ENCODE data around the gene TNFAIP8.

TNFAIP8 gene

DNA sequence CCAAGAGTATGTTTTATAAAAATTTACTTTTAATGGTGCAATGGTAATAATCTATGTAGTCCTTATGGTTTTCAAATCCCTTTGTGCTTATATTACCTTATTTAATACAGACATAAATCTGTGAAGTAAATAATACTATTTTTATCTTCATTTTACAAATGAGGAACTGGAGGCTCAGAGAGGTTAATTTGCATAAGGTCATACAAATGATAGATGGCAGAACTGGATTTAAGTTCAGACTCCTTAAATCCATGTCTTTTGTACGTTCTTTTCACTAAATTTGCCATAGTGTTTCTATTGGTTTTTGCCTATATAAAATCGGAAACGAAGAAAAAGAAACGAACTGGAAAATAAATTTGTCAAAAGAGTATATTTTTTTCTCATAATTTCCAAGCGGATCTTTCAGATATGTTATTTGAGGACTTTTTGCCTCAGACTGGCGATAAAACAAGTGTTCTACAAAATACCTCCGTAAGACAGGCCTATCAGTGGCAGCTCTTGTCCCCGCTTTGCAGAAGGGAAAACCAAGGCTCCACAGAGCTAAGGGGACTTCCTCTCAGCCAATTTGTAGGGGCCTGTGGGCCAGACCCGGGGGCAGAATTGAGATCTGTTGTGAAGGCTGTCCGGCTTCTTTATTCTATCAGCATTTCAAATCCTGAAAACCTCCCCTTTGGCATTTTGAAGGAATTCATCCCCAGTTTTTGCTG lies 1.1 kb upstream of the TNFAIP8 start:
- TF ChIP-seq, protein P1, sequence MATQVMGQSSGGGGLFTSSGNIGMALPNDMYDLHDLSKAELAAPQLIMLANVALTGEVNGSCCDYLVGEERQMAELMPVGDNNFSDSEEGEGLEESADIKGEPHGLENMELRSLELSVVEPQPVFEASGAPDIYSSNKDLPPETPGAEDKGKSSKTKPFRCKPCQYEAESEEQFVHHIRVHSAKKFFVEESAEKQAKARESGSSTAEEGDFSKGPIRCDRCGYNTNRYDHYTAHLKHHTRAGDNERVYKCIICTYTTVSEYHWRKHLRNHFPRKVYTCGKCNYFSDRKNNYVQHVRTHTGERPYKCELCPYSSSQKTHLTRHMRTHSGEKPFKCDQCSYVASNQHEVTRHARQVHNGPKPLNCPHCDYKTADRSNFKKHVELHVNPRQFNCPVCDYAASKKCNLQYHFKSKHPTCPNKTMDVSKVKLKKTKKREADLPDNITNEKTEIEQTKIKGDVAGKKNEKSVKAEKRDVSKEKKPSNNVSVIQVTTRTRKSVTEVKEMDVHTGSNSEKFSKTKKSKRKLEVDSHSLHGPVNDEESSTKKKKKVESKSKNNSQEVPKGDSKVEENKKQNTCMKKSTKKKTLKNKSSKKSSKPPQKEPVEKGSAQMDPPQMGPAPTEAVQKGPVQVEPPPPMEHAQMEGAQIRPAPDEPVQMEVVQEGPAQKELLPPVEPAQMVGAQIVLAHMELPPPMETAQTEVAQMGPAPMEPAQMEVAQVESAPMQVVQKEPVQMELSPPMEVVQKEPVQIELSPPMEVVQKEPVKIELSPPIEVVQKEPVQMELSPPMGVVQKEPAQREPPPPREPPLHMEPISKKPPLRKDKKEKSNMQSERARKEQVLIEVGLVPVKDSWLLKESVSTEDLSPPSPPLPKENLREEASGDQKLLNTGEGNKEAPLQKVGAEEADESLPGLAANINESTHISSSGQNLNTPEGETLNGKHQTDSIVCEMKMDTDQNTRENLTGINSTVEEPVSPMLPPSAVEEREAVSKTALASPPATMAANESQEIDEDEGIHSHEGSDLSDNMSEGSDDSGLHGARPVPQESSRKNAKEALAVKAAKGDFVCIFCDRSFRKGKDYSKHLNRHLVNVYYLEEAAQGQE (IDR thresholded peaks at IDR 0.05; ENCODE audit: low read depth), result no peak
- TF ChIP-seq ZBTB7A (IDR thresholded peaks at IDR 0.05; ENCODE audit: low read depth) (no peak), RAD21 (IDR thresholded peaks at IDR 0.05; ENCODE audit: low read depth) (no peak), NFIC (IDR thresholded peaks at IDR 0.05) (no peak), CREB1 (IDR thresholded peaks at IDR 0.05; ENCODE audit: low read depth) (no peak), TCF12 (IDR thresholded peaks at IDR 0.05; ENCODE audit: low read depth) (no peak)
- TF ChIP-seq, protein P2, sequence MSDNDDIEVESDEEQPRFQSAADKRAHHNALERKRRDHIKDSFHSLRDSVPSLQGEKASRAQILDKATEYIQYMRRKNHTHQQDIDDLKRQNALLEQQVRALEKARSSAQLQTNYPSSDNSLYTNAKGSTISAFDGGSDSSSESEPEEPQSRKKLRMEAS (IDR thresholded peaks at IDR 0.05), result no peak
- TF ChIP-seq, protein P3, sequence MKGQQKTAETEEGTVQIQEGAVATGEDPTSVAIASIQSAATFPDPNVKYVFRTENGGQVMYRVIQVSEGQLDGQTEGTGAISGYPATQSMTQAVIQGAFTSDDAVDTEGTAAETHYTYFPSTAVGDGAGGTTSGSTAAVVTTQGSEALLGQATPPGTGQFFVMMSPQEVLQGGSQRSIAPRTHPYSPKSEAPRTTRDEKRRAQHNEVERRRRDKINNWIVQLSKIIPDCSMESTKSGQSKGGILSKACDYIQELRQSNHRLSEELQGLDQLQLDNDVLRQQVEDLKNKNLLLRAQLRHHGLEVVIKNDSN (IDR thresholded peaks at IDR 0.05), result no peak

DNA sequence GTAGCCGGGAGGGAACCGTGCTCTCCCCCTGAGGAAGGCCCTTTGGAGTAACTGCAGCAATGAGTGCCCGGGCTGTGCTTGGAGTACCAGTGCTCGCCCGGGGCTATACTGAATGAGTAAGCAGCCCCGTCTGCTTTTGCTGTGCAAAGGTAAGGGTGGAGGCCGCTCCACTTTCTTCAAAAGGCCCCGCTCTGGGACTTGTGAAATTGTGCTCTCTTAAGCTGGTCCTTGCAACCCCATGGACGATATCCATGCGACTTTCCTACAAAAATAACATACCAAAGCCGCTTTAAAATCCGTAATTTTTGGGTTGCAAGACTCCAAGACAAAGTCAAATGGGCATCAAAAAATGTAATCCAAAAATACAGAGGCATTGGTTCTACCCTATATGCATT lies 578 bp upstream of the TNFAIP8 start:
- no peak for TF ChIP-seq RAD21 (IDR thresholded peaks at IDR 0.05; ENCODE audit: low read depth)
- TF ChIP-seq, protein P3 (IDR thresholded peaks at IDR 0.05), result no peak
- no peak for TF ChIP-seq NFIC (IDR thresholded peaks at IDR 0.05)
- TF ChIP-seq, protein P2 (IDR thresholded peaks at IDR 0.05), result no peak
- TF ChIP-seq YY1 (IDR thresholded peaks at IDR 0.05; ENCODE audit: low read depth), result no peak
- TF ChIP-seq EP300 (IDR thresholded peaks at IDR 0.05; ENCODE audit: borderline replicate concordance), result no peak
- no peak for TF ChIP-seq TEAD4 (IDR thresholded peaks at IDR 0.05)
- no peak for TF ChIP-seq TAF1 (IDR thresholded peaks at IDR 0.05; ENCODE audit: low read depth)
- TF ChIP-seq, protein P1 (IDR thresholded peaks at IDR 0.05; ENCODE audit: low read depth), result no peak
- TF ChIP-seq CREB1 (IDR thresholded peaks at IDR 0.05; ENCODE audit: low read depth), result no peak
- no peak for TF ChIP-seq ZBTB7A (IDR thresholded peaks at IDR 0.05; ENCODE audit: low read depth)
- no peak for TF ChIP-seq TCF12 (IDR thresholded peaks at IDR 0.05; ENCODE audit: low read depth)
- no peak for TF ChIP-seq CEBPB (IDR thresholded peaks at IDR 0.05)
- TF ChIP-seq FOXM1 (IDR thresholded peaks at IDR 0.05; ENCODE audit: borderline replicate concordance, low read depth), result no peak
- TF ChIP-seq EGR1 (IDR thresholded peaks at IDR 0.05), result no peak

DNA sequence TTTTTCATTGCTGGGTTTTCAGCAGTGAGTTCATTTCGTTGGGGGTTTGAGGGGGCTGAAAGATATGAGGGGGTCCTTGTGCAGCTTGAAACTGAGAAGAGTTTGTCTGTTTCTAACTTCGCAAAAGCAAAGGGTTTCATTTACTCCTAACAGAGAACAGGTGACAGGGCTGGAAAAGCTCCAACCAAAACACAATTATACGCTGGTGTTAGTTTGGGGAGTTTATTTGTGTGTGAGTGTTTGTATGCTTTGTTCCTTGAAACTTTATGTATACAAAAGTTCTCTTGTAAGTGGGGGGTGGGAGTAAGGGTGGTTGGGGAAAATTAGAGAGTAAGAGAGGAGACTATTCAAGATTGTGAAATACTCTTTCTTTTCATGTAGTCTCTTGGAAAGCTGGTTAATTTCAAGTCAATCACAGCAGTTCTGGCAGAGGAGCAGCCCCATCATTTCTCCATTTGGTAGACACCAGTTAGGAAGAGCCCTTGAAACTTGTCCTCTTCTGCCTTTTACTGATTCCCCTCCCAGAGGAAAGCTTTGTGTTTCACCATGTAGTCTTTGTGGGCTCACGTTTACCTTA lies 881 bp downstream of the TNFAIP8 start:
- TF ChIP-seq NFIC (IDR thresholded peaks at IDR 0.05) (0 out of 2 replicates have a peak, but pooled peaks have one; percentile 9), ZBTB7A (IDR thresholded peaks at IDR 0.05; ENCODE audit: low read depth) (no peak)

DNA sequence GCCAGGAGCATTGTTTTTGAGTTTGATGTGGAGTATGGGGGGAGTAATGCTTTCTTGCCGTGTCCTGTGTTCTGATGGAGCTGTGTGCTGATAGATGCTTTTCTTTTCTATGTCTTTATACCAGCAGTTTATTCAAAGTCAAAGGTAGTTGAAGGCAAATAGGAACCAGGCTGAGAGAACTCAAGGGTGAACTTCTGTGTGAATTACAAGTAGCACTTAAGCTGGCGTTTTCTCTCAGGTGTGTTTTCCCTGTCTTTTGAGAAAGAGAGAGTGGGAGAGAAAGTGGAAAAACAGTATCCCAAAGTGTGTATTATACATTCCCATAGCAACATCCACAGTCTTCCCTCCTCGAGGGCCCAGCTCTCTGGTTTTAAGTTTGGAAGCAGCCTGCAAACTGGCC lies 1.5 kb downstream of the TNFAIP8 start:
- TF ChIP-seq RAD21 (IDR thresholded peaks at IDR 0.05; ENCODE audit: low read depth) (no peak), TEAD4 (IDR thresholded peaks at IDR 0.05) (no peak), CREB1 (IDR thresholded peaks at IDR 0.05; ENCODE audit: low read depth) (no peak), FOXM1 (IDR thresholded peaks at IDR 0.05; ENCODE audit: borderline replicate concordance, low read depth) (no peak), TCF12 (IDR thresholded peaks at IDR 0.05; ENCODE audit: low read depth) (no peak), YY1 (IDR thresholded peaks at IDR 0.05; ENCODE audit: low read depth) (no peak), TAF1 (IDR thresholded peaks at IDR 0.05; ENCODE audit: low read depth) (no peak), NFIC (IDR thresholded peaks at IDR 0.05) (no peak), EGR1 (IDR thresholded peaks at IDR 0.05) (no peak), CEBPB (IDR thresholded peaks at IDR 0.05) (no peak), EP300 (IDR thresholded peaks at IDR 0.05; ENCODE audit: borderline replicate concordance) (no peak)
- TF ChIP-seq, protein P3 (IDR thresholded peaks at IDR 0.05), result no peak
- TF ChIP-seq, protein P2 (IDR thresholded peaks at IDR 0.05), result no peak
- TF ChIP-seq, protein P1 (IDR thresholded peaks at IDR 0.05; ENCODE audit: low read depth), result no peak
